HG02798 (cell line): ENCODE data around the gene TNFSF18.
"Not testable (repeated sequence)": the region's sequence is repeated elsewhere in the genome, so short reads cannot be mapped to it uniquely, and the experiment has no call there.

Experiments used
- ATAC-seq: cut with Tn5 transposase; IDR thresholded peaks from one replicate; pipeline ENCODE4 v1.9.1; 2021; ENCODE audit warnings: mild to moderate bottlenecking; ENCODE audit not compliant: unreplicated experiment, poor library complexity

The TNFSF18 gene

GRCh38 chr1:173050865-173051264 is at the start of gene TNFSF18:
Gene TNFSF18, minus strand, starts transcription at chr1:173050941. Its CDS starts 45 bp downstream, at chr1:173050896.
- no peak for ATAC-seq

GRCh38 chr1:173099166-173099565 is 48.4 kb upstream of the TNFSF18 start:
- no peak for ATAC-seq

GRCh38 chr1:173098117-173098516 is 47.4 kb upstream of the TNFSF18 start:
- ATAC-seq = no peak

- no peak for ATAC-seq
Observed at GRCh38 chr1:173097001-173097400, 46.3 kb upstream of the TNFSF18 start.

DNA sequence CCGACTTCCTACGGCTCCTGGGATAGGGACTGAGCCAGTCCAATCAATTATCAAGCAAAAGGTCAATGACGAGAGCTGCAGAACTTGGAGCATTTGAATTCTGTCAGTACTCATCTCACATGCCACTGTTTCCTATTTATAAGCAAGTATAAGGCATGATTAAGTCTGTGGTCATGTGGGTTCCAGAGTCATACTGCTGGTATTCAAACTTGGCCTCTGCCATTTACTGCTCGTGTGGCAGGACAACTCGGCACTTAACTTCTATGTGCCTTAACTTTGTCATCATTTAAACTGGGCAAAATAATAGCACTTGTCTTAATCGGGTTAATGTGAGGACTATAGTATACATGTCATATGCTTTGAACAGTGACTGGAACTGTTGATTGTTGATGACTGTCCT is 44.9 kb upstream of the TNFSF18 start:
- no peak for ATAC-seq

DNA sequence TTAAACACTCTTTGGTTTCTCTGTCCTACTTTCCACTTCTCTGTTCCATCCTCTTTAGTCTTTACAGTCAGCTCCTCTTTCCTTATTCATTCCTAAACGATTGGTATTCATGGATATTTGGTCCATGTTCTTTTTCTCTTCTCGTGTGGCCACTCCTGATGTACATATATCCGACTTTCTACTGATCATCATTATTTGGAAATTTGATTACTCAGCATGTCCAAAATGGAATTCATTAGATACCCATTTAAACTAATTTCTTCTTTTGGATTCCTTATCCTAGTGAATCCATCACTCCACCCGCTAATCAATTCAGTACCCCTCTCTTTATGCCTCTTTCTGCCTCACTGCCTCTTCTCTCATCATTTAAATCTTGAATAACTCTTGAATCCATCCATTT is 43.8 kb upstream of the TNFSF18 start:
- no peak for ATAC-seq

DNA sequence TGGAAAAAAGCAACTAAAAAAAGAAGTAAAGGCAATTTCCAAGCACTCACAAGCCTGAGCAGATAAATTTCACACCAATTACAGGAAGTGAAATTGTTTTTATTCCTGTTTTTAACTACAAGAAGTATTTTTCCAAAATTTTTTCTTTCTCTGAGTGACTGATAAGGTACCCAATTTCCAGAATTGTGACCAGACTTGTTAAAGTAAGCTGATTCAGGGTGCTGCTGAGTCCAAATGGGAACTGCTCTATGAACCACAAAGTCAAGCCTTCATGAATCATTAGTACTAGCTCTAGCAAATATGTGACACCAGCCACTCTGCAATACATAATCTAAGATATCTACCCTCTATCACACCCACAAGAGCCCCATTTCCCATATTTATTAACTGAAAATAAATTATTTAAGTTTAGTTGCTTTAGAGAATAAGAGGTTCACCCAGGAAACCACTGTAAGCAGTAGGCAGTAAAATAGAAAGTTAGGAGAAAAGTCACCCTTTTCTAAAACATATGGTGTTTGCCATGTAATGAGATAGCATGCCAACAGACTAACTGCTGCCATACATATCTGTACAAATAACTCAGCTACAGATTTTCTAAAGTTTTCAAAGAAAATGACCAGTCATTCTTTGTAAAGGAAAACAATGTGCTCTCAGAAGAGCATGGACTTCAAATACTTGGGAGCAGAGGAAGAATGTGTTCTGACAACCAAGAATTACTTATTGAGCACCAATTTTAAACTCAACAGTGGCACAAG is 43.1 kb upstream of the TNFSF18 start:
- ATAC-seq = no peak

GRCh38 chr1:173084292-173084691 is 33.6 kb upstream of the TNFSF18 start:
- ATAC-seq = no peak

DNA sequence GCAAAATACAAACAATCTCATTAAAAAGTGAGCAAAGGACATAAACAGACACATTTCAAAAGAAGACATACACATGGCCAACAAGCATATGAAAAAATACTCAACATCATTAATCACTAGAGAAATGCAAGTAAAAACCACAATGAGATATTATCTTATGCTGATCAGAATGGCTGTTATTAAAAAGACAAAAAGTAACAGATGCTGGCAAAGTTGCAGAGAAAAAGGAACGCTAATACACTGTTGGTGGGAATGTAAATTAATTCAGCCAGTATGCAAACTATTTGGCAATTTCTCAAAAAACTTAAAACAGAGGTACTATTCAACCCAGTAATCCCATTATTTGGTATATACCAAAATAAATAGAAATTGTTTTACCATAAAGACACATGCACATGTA is 32.2 kb upstream of the TNFSF18 start:
- no peak for ATAC-seq

DNA sequence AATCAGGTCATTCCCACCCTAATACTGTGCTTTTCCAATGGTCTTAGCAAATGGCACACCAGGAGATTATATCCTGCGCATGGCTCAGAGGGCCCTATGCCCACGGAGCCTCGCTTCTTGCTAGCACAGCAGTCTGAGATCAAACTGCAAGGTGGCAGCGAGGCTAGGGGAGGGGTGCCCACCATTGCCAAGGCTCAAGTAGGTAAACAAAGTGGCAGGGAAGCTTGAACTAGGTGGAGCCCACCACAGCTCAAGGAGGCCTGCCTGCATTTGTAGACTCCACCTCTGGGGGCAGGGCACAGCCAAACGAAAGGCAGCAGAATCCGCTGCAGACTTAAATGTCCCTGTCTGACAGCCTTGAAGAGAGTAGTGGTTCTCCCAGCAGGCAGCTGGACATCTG is 23.5 kb upstream of the TNFSF18 start:
- not testable (repeated sequence) for ATAC-seq

GRCh38 chr1:173064011-173064410 is 13.3 kb upstream of the TNFSF18 start:
- no peak for ATAC-seq

GRCh38 chr1:173063171-173063570 is 12.4 kb upstream of the TNFSF18 start:
- ATAC-seq = no peak

DNA sequence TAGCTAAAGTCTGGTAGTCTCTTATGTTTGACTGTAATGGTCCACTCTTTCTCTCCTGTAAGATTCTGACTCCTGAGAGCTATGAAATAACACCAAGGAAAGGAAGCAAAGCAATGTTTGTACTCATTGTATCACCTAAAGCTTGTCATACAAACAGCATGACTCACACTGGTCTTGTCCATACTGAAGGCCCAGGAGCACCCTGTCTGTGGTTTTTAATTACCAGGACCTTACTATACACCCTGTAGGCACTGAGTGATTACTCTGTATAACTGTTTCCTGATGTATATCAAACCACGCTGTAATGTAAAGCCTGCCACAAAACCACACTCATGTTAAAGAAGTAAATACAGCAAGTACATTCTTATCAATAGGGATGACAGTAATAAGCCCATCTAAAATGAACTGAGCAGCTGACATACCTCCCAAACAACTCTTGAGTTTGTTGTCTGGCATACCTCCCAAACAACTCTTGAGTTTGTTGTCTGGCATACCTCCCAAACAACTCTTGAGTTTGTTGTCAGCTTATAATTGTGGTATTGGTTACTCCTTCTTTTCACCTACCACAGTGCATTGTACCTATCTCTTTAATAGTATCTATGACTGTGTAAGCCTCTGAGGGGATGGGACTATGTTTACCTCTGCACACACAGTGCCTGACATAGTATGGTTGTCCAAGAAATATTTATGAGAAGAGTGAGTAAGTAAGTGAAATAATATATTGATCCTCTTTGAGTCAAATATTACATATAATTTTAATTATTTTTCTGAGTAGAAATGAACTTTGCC is 11.6 kb upstream of the TNFSF18 start:
- ATAC-seq = no peak

GRCh38 chr1:173058556-173058955 is 7.8 kb upstream of the TNFSF18 start:
- no peak for ATAC-seq

DNA sequence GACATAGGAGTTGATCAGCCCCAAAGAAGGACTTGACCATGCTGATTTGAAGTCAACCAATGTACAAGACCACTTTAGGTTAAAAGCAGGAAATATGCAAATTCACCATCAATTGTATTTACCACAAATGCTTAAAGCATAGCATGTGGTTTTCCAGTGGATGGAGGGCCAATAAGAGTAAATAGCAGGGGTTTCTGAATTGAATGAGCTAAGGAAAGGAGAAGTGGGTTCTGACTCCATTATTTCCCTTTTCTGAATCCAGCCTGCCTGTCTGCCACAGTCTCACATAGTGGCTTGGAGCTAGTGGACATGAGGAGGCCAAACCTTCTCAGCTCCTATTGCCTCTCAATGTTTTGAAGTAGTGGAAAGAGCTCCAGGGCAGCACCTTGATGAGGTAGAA is 7.2 kb upstream of the TNFSF18 start:
- ATAC-seq = no peak

DNA sequence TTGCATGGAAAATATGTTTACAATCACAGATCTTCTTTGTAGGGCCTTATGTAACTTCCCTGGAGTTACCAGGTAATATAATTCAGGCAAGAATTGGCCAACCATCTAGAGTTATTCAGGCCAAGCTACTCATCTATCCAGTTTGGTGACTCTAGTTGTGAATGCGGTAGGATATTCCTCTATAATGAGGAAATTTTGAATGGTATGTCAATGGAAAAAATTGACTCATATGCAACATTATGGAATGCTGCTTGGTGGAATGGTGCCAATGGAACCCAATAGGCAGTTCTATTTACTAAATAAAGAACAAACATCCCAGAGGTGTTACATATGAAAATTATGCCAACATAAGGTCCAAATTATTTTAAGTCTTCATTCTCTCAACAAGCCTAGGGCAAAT is 5.6 kb upstream of the TNFSF18 start:
- ATAC-seq = no peak

DNA sequence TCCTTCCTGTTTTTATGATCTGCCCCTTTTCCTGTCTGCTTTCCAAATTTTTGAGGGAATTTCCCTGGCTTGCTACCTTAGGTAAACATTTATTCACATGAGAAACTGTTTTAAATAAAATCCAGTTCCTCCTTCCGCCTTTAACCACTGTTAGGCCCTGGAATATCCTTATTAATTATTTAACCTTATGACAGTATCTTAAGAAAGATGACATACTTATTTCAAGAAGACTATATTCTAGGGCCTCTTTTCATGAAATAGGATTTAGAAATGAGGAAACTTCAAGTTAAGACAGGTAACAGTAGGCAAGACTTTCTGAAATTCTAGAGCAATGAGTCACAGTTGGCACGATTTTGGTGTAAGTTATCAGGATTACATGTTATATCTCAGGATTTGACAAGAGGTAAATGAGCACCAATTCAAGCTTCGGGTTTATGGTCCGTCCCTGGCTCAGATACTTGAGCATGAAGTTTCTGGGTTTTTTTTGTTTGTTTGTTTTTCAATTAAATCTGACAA is 2.0 kb upstream of the TNFSF18 start:
- no peak for ATAC-seq

DNA sequence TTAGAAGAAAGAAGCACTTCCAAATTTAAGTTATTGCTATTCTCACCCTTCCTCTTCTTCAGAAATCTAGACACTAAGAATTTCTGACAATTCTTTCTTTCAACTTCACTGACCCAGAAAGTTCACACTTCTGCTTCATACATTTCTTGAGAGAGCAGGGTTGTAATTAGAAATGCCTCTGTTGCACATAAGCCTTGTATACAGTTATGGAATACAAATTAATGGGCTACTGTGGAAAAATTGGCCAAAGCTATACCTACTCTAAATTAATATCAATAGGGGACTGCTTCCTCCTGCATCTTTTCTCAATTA is 1.5 kb downstream of the TNFSF18 start:
- ATAC-seq = no peak

DNA sequence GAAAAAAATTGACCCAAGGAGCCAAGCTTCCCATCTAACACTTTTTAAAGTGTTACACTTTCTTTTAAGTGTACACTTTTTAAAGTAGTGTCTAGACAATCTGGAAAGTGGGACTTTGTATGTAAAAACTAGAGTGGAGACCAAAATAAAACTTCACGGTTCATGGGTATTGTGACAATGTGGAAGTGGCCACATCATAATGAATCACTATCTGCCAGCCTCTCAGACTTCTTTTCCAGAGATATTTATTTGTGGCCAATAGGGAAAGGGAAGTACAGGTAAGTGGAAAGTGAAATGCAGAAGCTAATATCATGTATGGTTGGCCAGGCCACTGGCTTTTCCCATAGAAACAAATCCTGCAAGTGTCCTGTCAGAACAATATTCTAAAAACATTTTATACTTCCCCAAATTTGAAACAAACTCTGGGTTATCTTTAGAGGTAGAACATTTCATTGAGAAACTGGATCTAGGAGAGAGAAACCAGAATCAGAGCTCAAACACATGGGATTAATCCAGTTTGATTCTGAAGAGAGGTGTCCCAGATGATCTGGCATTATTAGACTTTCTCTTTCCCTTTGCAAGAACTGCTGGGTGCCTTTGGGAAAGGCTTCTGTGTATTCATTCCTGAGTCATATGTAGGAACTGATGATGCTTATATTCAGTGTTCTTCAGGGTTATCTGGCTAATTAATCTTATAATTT is 2.0 kb downstream of the TNFSF18 start:
- no peak for ATAC-seq

DNA sequence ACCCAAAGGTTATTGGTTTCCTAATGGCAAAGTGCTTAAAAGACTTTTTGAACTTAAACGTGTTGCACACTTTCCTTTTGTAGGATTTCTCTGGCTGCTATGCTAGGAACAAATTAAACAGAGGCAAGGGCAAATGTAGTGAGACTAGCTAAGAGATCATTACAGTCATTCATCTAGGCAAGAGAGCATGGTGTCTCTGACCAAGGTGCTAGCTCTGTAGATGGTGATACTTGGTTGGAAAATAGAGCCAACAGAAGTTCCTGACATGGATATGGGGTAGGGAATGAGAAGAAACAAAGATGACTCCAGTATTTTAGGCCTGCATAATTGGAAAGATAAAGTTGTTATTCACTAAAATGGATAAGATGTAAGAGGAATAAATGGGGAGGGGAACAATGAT is 6.1 kb downstream of the TNFSF18 start:
- no peak for ATAC-seq

- ATAC-seq = no peak
Observed at GRCh38 chr1:173043253-173043652, 7.5 kb downstream of the TNFSF18 start.
